Gastrocnemius medialis (tissue), 4 donors: ENCODE results near the gene FAM210B. TPM values are rescaled to one million over a fixed set of nuclear protein-coding genes. Genes with fewer than 3 reads are reported as not detected.
A peak's percentile ranks its signal among the peaks of the same experiment; 100 is the strongest.
"Not testable (repeated sequence)": the region's sequence is repeated elsewhere in the genome, so short reads cannot be mapped to it uniquely, and the experiment has no call there.

ENCODE experiments used
- ATAC-seq, 2 donors: fragments of 150-250 bp; one replicate each; pipeline ENCODE4 v1.9.1; 2016
- DNase-seq, 2 donors: peaks; one replicate each; pipeline ENCODE4 v3.0.0-alpha.2; 2019
- H3K27ac ChIP-seq, 4 donors: fragments of 200-600 bp; sonication (generic); 1 replicate in 1 of 4; 2 replicates in 3 of 4; pipeline ENCODE4 v1.5.1; 2016 to 2018; ENCODE audit warnings: mild to moderate bottlenecking in 2 of 4, moderate library complexity in 1 of 4
- H3K27me3 ChIP-seq, 3 donors: fragments of 200-600 bp; sonication (generic) in 2 of 3; 1 replicate in 1 of 3; 2 replicates in 2 of 3; pipeline versions ENCODE4 v1.5.1 to v1.6.0; 2016 to 2019; ENCODE audit warnings: mild to moderate bottlenecking in 1 of 3, moderate library complexity in 1 of 3
- H3K36me3 ChIP-seq, 2 donors: fragments of 200-600 bp; sonication (generic) in 1 of 2; one replicate each; pipeline ENCODE4 v1.5.1; 2017 to 2018
- H3K4me1 ChIP-seq, 2 donors: fragments of 200-600 bp; sonication (generic) in 1 of 2; one replicate each; pipeline ENCODE4 v1.5.1; 2016 to 2017; ENCODE audit warnings: mild to moderate bottlenecking in 2 of 2
- H3K4me3 ChIP-seq, 4 donors: fragments of 200-600 bp; sonication (generic) in 3 of 4; 1 replicate in 1 of 4; 2 replicates in 3 of 4; pipeline ENCODE4 v1.5.1; 2016 to 2019; ENCODE audit warnings: mild to moderate bottlenecking in 2 of 4
- H3K9me3 ChIP-seq, 3 donors: fragments of 200-600 bp; sonication (generic) in 2 of 3; 1 replicate in 1 of 3; 2 replicates in 2 of 3; pipeline ENCODE4 v1.5.1; 2016 to 2019
- POLR2A ChIP-seq, 2 donors: fragments of 450-650 bp; IDR thresholded peaks; one replicate each; pipeline ENCODE4 v1.6.1; 2017; ENCODE audit warnings: antibody characterized with exemption in 2 of 2, mild to moderate bottlenecking in 2 of 2, moderate library complexity in 2 of 2
- in situ Hi-C, 4 donors: fragments of 200-750 bp; cut with MboI; loops; one replicate each; pipeline versions ENCODE4 v1.15.0 to v1.8.0; 2017; ENCODE audit warnings: low sequenced_read_pairs in 4 of 4
- intact Hi-C: fragments of 100-400 bp; cut with DNase I; formaldehyde crosslinking; loops from one replicate; pipeline ENCODE4 v1.15.1; 2023; ENCODE audit warnings: low total_unique reads
- total RNA-seq, 4 donors: library from RNA; depleted of rRNA; stranded (reverse); fragments of >200 nt; gene quantifications; one replicate each; pipeline versions ENCODE4 v1.1.0 to v1.2.3, GENCODE V29; 2016
- TF ChIP-seq, protein P1 (sequence below), 5 experiments: fragments of 450-650 bp in 3 of 5; fragments of 200-600 bp in 2 of 5; sonication (generic) in 2 of 5; IDR thresholded peaks in 4 of 5; conservative IDR thresholded peaks in 1 of 5; 1 replicate in 4 of 5; 2 replicates in 1 of 5; pipeline ENCODE4 v1.5.1; 2016 to 2019; ENCODE audit warnings: antibody characterized with exemption in 5 of 5, mild to moderate bottlenecking in 3 of 5, moderate library complexity in 3 of 5

The FAM210B gene
- total RNA-seq, 4 donors from 2014 or later: 34.5 to 57.2 (median 41.4) TPM

DNA sequence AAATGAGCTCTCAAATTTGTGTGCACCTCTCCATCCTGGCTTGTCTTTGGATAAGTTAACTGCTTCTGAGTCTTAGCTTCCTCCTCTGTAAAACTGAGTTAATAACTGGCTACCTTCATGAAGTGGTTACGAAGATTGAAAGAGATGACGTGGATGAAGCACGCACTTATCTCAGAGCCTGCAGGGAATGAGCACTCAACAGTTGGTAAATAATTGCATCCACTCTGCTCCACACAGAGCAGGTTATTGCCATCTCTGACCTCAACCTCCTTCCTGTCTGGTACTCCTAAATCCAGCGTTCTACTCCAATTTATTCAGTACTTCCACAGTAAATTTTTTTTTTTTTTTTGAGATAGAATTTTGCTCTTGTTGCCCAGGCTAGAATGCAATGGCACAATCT, 26.4 kb downstream of the FAM210B start:
- in situ Hi-C loops: loop anchor here in 1 of 4 donors (25.0 kb wide), 1 partner anchor 1327 kb away; the partner anchor contains the start of gene PMEPA1
- no peaks in the 10 kb centered on the region for H3K27me3 ChIP-seq

DNA sequence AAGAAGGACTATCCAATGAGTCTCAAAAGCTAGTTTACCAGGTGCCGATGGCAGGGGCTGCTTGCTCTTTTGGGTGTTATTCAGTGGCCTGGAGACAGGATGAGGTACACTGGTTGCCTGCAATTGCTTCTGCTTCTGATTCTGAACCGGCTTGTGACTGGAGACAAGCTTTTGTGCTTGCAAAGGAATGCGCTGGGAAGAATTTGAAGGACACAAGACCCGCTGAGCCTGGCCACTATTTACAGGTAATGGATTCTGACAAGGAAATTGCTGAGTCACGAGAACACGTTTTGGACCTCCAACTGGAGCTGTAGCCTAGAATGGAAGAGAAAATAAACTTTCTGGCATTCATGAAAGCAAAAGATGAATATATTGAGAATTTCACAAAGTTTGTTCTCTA, 27.4 kb downstream of the FAM210B start:
- intact Hi-C loops: no loop called here
- TF ChIP-seq, protein P1, sequence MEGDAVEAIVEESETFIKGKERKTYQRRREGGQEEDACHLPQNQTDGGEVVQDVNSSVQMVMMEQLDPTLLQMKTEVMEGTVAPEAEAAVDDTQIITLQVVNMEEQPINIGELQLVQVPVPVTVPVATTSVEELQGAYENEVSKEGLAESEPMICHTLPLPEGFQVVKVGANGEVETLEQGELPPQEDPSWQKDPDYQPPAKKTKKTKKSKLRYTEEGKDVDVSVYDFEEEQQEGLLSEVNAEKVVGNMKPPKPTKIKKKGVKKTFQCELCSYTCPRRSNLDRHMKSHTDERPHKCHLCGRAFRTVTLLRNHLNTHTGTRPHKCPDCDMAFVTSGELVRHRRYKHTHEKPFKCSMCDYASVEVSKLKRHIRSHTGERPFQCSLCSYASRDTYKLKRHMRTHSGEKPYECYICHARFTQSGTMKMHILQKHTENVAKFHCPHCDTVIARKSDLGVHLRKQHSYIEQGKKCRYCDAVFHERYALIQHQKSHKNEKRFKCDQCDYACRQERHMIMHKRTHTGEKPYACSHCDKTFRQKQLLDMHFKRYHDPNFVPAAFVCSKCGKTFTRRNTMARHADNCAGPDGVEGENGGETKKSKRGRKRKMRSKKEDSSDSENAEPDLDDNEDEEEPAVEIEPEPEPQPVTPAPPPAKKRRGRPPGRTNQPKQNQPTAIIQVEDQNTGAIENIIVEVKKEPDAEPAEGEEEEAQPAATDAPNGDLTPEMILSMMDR (IDR thresholded peaks at IDR 0.05 in 4 of 5, conservative IDR thresholded peaks at IDR 0.05 in 1 of 5): no peak
- no peak for TF ChIP-seq POLR2A (IDR thresholded peaks at IDR 0.05)
- no peak for ATAC-seq
- H3K27ac ChIP-seq: no peak overlapping the region
- peaks cover 3 to 5% of the 10 kb centered on the region in 2 donors for H3K4me1 ChIP-seq
- no peak overlapping the region for H3K4me3 ChIP-seq
- DNase-seq: no peak
- H3K9me3 ChIP-seq: no peaks in the 10 kb centered on the region
- in situ Hi-C loops: loop anchor here in 1 of 4 donors (25.0 kb wide), 1 partner anchor 1326 kb away; the partner anchor contains the start of gene PMEPA1
- no peaks in the 10 kb centered on the region for H3K27me3 ChIP-seq
- H3K36me3 ChIP-seq: peaks cover 0 to 14% of the 10 kb centered on the region in 2 donors

More for the DNA sequence above, 26.4 kb downstream of the FAM210B start:
- DNase-seq: no peak
- no peak for ATAC-seq
- Histone ChIP-seq H3K36me3 (peaks cover 0 to 14% of the 10 kb centered on the region in 2 donors), H3K9me3 (no peaks in the 10 kb centered on the region), H3K27ac (no peak overlapping the region), H3K4me1 (no peaks in the 10 kb centered on the region), H3K4me3 (no peak overlapping the region)
- intact Hi-C loops: no loop called here
- TF ChIP-seq, protein P1 (IDR thresholded peaks at IDR 0.05 in 4 of 5, conservative IDR thresholded peaks at IDR 0.05 in 1 of 5): no peak
- no peak for TF ChIP-seq POLR2A (IDR thresholded peaks at IDR 0.05)

DNA sequence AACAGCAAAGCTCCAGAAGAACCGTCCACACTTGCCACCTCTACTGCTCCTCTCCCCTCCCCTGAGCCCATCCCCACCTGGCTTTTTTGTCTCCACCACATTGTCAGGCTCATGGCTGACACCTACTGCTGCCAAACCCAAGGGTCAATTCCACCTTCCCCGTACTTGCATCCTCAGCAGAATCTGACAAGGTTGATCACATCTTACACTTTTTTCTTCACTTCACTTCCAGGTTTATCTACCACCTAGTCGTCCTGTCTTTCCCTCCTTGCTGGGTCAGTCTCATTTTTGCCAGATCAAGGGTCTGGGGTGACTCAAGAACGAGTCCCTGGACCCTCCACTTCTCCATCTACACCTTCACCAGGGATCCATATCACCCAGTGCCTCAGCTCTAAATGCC, 30.1 kb downstream of the FAM210B start:
- Histone ChIP-seq H3K27ac (no peak overlapping the region), H3K4me3 (no peak overlapping the region), H3K27me3 (no peaks in the 10 kb centered on the region), H3K36me3 (peaks cover 0 to 14% of the 10 kb centered on the region in 2 donors), H3K9me3 (no peaks in the 10 kb centered on the region), H3K4me1 (peaks cover 16% of the 10 kb centered on the region in 2 donors)
- ATAC-seq: no peak
- in situ Hi-C loops: loop anchor here in 1 of 4 donors (25.0 kb wide), 1 partner anchor 1323 kb away; the partner anchor contains the start of gene PMEPA1
- TF ChIP-seq, protein P1 (IDR thresholded peaks at IDR 0.05 in 4 of 5, conservative IDR thresholded peaks at IDR 0.05 in 1 of 5): no peak
- no peak for TF ChIP-seq POLR2A (IDR thresholded peaks at IDR 0.05)
- no peak for DNase-seq
- intact Hi-C loops: no loop called here

DNA sequence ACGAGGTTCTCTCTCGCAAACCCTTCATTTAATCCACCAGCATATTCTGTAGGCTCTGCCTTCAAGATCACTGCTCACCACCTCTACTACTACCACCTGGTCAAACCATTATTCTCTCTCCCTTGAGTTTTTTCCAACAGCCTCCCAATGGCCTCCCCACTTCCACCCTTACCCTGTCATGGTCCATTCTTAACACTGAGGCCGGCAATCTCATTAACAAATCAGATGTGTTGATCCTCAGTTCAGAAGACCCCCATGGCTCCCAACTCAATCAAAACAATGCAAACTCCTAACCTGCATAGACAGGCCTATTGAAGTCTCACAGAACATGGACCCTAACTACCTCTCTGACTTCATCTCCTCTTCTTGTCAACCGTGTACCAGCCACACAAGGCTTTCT, 31.0 kb downstream of the FAM210B start:
- DNase-seq: no peak
- in situ Hi-C loops: loop anchor here in 2 of 4 donors (10.0 to 25.0 kb wide), 2 partner anchors 85 to 1322 kb away; partner anchors contain the start of gene PMEPA1 (in 1 of the 2)

DNA sequence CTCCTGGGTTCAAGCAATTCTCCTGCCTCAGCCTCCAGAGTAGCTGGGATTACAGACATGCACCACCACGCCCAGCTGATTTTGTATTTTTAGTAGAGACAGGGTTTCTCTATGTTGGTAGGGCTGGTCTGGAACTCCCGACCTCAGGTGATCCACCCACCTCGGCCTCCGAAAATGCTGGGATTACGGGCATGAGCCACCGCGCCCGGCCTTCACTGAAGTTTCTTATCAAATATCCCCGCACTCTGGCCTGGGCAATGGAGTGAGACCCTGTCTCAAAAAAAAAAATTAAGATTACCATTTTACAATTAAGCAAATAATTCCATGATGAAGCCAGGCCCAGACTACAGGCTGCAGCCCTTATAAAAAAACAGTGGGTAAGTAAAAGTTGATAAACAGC, 31.6 kb downstream of the FAM210B start:
- H3K27me3 ChIP-seq, H3K9me3 ChIP-seq, ATAC-seq, H3K27ac ChIP-seq, intact Hi-C loops, H3K36me3 ChIP-seq, DNase-seq: not testable (repeated sequence)
- H3K4me3 ChIP-seq: peak overlapping the region in 1 of 4 donors; percentile 84
- peaks cover 21 to 22% of the 10 kb centered on the region in 2 donors for H3K4me1 ChIP-seq
- in situ Hi-C loops: loop anchor here in 2 of 4 donors (10.0 to 25.0 kb wide), 2 partner anchors 84 to 1322 kb away; partner anchors contain the start of gene PMEPA1 (in 1 of the 2)

More for the DNA sequence above, 31.0 kb downstream of the FAM210B start:
- no peaks in the 10 kb centered on the region for H3K9me3 ChIP-seq
- no peak overlapping the region for H3K4me3 ChIP-seq
- H3K27me3 ChIP-seq: no peaks in the 10 kb centered on the region
- TF ChIP-seq, protein P1 (IDR thresholded peaks at IDR 0.05 in 4 of 5, conservative IDR thresholded peaks at IDR 0.05 in 1 of 5): no peak
- no peak for TF ChIP-seq POLR2A (IDR thresholded peaks at IDR 0.05)
- ATAC-seq: no peak
- intact Hi-C loops: no loop called here
- peaks cover 21 to 22% of the 10 kb centered on the region in 2 donors for H3K4me1 ChIP-seq
- peaks cover 0 to 9% of the 10 kb centered on the region in 2 donors for H3K36me3 ChIP-seq
- no peak overlapping the region for H3K27ac ChIP-seq
